NCI-H2227 treated with DMSO at 0.1 percent for 48 hours (cell line): ENCODE data around the gene CASKIN1.
A peak's percentile ranks its signal among the peaks of the same experiment; 100 is the strongest.

Experiments used
- DNase-seq: peaks from one replicate; lab custom pipeline; 2025; lab: John Stamatoyannopoulos, UW

CASKIN1 gene

DNA sequence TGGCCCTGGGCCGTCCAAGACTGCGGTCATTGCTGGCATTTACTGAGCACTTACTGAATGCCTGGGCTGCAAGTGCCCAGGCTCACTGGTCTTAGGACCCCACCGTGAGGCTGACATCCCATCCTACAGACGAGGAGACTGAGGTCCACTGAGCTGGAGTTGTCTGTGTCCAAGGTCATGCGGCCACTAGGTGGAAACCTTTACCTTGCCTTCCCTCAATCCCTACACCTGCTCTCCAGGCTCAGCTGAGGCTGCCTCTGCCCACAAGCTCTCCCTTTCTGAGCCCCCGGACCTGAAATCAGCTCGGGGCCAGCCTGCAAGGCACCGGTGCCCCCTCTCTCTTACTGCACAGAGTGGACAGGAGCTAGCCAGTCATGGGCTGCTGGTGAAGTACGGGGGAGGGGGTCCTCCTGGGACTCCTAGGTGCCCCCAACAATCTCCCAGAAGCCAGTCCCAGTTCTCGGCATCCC lies 1.5 kb downstream of the CASKIN1 start:
- DNase-seq = no peak

DNA sequence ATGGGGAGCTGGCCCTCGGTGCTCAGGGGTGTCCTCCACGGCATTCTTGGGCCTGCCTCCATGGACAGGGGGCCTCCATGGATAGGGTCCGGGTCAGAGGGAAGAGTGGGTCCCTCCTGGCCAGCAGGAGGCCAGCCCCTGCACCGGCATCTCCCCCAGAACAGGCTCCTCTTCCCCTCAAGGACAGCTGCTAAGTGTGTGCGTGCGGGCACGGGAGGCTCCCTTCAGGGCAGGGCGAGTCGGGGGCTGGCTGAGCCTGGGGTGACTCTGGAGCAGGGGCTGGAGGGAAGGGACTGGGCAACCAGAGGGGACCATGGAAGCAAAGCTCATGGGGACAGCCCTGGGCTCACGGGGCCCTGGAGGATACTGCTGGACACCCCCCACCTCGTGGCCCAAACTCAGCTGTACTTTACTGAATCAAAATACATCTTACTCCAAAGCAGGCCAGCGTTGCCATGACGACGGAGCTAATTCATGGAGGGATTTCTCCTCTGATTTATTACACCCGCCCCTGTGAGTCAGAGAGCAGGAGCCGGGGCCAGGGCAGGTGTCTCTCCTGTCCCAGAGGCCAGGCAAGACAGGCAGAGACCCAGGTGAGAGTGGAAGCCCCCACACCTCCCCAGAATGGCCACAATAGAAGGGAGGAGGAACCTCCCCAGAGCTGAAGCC lies 2.1 kb downstream of the CASKIN1 start:
- DNase-seq = peak; percentile 56

DNA sequence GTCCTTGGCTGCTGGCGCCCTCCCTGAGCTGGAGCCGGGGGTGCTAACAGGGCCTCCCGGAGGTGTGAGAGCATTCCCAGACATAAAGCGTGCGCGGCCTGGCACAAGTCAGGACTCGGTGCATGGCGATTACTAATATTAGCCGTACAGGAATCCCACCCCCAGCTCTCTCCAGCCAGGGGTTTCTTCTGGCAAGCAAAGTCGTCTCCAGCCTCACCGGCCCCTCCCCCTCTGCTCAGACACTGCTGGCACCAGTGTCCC lies 5.0 kb downstream of the CASKIN1 start:
- no peak for DNase-seq

DNA sequence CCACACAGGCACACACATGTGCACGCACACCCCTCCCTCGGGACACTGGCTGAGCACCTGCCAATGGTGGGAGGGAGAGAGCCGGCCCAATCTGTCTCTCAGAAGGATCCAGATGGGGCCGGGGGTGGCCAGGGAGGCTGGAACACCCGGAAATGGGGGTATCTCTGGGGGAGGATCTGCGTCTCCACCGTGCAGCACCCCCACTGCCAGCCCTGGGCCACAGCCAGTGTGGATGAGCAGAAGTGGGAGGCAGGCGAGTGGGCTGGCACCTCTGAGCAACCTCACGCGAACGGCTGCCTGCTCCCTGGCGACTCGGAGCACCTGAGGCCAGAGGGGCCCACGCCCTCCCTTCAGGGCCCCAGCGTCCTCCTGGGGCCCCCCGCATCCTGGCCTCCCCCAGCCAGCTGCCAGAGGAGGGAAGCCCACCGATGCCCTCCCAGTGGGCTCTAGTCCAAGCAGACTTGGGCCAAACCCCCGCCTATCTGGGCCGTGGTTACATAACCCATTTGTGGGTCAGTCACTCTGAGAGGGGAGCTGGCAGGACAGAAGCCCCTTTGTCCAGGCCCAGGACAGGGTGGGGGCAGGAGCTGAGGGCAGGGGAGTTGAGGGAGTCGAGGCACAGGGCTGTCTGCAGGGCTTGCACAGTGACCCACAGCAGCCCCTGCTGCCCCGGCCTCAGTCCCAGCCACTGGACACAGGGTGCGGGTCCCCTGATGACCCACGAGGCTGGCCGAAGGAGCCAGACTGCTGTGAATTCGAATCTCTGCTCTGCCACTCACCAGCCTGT lies 5.6 kb downstream of the CASKIN1 start:
- DNase-seq = no peak

DNA sequence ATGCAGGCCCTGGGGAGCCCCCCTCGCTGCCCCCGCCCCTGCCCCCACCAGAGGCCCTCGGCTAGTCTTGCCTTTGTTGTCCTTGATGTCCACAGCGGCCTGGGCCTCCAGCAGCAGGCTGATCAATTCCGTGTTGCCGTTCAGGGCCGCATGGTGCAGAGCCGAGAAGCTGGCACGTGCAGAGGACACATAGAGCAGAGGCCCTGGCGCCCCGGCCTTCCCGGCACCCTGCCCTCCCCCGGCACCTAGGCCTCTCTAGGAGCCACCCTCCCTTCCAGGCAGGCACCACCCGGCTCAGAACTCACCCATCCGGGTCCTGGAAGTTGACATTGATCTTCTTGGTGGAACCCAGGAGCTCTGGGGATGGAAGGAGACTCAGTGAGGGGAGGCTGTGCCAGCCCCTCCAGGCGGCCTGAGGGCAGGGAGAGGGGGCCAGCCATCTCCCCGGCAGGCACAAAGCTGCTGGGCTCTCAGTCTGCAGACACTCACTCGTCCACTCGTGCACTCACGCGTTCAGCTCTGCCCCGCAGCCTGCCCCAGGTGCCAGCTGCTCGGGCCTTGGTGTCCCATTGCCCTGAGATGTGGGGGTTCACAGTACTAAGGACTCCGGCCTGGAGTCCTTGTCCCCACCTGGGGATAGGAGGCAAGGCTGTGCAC lies 6.3 kb downstream of the CASKIN1 start:
- no peak for DNase-seq

DNA sequence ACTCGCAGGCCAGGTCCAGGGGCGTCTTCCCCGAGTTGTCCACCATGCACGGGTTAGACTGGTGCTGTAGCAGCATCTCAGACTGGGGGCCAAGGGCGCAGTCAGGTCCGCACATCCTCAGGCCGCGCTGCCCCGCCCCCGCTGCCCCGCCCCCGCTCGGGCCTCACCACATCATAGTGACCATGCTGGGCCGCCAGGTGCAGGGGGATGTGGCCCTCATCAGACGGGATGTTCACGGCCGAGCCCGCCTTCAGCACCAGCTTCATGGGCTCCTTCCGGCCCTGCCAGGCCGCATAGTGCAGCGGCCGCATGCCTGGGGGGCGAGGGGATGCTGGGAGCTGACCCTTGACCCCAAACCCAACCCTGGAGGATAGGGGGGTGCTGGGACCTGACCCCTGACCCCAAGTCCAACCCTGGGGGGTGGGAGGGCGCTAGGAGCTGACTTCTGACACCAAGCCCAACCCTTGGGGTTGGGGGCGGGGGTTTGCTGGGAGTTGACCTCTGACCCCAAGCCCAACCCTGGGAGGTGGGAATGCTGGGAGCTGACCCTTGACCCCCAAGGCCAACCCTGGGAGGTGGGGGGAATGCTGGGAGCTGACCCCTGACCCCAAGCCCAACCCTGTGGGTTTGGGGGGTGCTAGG lies 7.0 kb downstream of the CASKIN1 start:
- DNase-seq = no peak

DNA sequence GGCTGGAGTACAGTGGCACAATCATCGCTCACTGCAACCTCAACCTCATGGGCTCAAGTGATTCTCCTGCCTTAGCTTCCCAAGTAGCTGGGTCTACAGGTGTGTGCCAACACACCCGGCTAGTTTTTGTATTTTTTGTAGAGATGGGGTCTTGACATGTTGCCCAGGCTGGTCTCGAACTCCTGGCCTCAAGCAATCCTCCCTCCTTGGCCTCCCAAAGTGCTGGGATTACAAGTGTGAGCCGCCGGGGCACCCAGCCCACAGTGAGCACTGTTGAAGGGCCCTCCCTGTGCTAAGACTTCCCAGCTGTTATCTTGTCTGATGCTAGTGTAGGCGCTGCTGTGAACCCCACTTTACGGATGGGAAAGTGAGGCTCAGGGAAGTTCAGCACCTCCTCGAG lies 8.0 kb downstream of the CASKIN1 start:
- DNase-seq = no peak

DNA sequence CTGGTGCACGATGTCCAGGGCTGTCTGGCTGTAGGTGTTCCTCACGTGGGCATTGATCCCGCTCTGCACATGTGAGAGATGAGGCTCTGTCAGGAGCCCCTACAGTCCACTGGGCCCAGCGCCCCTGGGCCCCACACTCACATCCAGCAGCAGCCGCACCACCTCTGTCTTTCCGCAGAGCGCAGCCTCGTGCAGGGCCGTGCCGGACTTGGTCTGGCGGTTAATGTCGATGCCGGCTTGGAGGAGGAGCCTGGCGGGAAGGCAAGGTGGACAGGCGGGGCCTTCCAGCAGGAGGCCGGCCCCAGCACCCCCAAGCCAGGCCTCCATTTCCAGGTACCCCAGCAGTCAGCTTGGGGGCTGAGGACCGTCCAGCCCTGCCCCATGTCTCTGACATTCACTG lies 9.2 kb downstream of the CASKIN1 start:
- DNase-seq = no peak

DNA sequence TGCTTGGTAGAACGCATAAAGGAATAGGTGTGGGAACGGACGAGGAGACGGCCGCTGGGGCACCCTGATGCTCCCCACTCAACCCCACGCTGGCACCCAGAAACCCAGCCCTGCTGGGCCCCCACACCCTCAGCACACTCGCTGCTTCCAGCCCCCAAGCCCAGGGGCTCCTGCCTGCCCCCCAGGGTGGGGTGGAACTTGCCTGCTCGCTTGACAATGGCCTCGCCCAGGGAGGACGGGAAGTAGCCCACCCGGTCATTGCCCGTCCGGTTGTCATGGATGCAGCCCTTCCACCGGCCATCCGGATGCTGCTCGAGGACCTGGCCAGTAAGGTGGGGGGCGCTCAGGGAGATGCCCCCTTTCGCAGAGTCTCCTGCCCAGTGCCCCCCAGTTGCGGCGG lies 9.9 kb downstream of the CASKIN1 start:
- DNase-seq = no peak

DNA sequence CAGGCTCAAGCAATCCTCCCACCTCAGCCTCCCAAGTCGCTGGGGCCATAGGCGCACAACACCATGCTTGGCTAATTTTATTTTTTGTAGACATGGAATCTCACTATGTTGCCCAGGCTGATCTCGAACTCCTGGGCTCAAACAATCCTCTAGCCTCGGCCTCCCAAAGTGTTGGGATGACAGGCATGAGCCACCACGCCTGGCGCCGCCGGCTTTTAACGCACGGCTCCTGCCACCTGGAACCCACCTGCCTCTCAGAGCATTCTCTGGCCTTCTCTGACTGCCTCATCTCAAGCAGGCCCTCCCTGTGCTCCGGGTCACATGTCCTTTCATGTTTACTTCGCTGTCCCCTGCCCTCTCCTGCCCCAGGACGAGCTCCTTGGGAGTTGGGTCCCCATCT lies 10.3 kb downstream of the CASKIN1 start:
- DNase-seq = no peak

DNA sequence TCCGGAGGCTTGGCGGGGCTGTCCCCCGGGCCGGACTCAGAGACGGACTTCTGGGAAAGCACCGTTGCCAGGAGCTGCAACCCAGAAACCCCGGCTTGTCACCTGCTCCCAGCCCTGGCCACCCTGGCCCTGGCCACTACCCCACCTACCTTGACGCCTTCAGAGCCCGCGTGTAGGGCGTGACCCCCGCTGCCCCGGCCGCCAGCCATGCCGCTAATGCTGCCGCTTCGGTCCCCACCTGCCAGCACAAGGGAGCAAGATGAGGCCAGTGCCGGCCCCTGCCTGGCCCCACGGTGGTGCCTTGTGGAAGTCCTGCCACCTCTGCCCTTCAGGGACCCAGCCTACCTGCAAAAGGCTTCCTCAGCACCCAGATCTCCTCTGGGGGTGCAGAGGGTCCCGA lies 11.4 kb downstream of the CASKIN1 start:
- DNase-seq = no peak

DNA sequence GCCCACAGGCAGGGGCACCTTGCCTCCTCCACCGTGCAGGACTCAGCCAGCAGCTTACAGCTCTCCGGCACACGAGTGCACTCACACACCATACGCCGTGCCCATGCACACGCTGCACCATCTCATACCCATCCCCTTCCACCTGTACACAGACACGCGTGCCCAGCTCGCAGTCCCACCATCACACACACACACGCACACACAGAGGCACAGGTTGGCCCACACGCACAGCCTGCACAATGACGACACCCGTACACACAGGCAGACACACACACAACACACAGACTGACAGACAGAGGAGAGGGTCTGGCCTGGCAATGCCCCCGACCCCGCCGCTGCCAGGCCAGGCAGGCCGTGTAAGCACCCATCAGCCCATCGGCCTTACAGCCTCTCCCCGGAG lies 12.1 kb downstream of the CASKIN1 start:
- DNase-seq = no peak

DNA sequence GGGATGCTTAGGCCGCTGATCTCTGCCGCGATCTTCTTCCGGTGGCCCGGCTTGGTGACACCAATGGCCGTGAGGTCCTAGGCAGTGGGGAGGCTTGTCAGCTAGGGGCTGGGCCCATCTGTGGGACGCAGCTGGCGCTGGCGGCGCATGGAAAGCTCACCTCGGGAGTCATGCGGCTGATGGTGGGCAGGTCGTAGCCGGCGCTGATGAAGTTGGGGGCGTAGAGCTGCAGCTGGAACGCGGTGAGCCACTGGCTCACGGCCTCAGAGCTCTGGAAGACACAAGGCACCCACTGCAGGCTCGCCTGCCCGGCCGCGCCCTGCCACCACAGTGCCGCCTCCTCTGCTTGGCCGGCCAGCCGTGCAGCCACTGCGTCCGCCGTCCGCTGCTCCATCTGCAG lies 12.7 kb downstream of the CASKIN1 start:
- no peak for DNase-seq

DNA sequence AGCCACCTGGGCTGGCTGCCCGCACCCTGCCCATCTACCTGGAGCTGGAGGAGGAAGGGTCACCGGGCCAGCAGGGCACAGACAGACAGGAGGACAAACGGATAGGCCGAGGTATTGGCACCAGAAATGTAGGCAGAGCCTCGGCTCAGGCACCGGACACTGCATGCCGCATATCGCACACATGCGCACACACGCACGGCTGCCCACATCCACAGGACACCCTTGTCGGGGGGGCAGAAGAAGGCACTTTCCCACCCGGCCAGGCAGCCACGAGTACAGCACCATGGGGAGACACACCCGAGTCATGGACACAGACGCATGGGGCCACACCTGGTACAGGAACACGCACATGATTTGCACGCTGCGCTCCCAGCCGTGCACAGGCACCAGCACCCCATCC lies 14.5 kb downstream of the CASKIN1 start:
- DNase-seq = no peak

DNA sequence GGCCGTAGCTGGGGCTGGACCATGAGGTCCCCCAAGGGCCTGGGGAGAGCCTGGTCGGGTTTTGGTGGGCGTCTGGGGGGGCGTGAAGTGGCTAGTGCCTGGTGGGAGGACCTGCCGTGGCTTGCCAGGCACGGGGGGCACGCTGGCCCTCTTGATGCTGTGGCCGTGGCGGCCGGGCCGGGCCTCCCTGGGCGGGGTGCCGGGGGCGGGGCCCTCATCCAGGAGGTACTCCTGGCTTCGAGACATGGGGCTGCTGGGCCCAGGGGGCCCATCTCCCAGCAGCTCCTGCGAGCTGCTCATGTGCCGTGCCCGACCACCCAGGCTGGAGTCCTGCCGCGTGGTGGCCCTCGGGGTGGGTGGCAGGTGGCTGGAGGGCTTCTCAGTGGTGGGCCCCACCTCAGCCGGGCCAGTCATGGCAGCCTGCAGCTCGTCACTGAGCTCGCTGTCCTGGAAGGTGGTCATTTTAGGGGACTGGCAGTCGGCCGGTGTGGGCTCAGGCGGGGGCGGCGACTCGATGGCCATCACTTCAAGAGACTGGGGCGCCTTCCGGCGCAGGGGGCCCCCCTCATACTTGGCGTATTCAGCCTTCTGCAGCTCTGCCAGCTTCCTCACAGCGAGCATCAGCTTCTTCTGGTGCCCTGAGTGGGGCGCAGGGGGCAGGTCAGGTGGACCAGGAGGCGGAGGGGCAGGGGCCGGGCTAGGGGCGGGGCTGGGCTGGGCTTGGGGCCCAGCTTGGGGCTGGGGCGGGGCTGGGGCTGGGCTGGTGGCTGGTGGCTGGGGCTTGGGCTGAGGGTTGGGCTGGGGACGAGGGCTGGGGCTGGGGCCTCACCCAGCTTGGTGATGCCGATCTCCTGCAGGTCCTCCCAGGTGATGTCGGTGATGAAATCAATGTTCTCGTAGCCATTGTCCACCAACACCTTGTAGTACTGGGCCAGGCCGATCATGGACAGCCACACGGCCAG lies 15.2 kb downstream of the CASKIN1 start:
- no peak for DNase-seq

DNA sequence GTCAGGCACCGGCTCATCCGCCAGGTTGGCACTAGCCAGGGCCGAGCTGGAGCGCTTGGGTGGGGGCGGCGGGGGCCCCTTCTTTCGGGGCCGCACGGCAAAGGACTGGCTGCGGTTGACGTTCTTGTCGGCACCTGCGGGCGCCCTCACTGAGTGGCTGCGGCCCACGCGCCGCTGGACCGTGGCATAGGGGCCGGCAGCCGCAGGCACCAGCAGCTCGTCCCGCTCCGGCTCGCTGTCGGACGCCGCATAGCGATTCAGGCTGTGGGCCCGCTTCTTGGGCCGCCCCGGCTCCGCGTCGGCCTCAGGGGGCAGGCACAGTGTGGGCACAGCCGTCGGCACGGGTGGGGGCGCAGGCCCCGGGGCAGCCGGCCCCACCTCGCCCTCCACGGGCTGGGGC lies 15.9 kb downstream of the CASKIN1 start:
- DNase-seq = no peak

DNA sequence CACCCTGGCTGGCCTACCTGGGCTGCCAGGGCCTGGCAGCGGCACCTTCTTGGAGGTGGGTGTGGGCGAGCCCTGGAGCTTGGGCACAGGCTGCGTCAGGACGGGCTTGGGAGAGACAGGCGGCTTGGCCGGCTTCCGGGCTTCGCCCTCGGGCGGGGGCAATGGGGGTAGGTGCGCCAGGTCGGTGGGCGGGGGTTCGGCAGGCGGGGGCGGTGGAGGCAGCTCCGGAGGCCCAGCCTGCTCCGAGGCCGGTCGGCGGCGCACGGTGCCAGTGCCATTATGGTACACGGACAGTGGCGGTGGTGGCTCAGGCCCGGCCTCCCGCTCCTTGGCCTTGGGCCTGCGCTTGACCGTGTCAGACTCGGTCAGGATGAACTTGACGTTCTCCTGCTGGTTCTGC lies 16.8 kb downstream of the CASKIN1 start:
- DNase-seq = no peak

DNA sequence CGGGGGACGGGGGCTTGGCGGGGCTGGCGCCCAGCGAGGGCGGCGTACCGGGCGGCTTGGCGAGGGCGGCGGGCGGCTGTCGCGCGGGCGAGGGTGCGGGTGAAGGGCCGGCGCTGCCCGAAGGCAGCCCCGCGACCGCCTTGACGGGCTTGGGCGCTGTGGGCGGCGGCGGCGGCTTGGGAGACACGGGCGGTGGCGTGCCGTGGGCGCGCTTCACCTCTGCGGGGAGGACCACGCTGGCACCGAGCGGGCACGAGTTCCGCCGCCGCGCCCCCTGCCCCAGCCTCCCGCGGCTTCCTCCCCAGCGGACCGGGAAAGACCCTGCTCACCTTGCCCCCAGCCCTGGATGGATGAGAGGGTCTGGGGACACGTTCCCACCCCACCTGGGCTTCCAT lies 17.3 kb downstream of the CASKIN1 start:
- no peak for DNase-seq

DNA sequence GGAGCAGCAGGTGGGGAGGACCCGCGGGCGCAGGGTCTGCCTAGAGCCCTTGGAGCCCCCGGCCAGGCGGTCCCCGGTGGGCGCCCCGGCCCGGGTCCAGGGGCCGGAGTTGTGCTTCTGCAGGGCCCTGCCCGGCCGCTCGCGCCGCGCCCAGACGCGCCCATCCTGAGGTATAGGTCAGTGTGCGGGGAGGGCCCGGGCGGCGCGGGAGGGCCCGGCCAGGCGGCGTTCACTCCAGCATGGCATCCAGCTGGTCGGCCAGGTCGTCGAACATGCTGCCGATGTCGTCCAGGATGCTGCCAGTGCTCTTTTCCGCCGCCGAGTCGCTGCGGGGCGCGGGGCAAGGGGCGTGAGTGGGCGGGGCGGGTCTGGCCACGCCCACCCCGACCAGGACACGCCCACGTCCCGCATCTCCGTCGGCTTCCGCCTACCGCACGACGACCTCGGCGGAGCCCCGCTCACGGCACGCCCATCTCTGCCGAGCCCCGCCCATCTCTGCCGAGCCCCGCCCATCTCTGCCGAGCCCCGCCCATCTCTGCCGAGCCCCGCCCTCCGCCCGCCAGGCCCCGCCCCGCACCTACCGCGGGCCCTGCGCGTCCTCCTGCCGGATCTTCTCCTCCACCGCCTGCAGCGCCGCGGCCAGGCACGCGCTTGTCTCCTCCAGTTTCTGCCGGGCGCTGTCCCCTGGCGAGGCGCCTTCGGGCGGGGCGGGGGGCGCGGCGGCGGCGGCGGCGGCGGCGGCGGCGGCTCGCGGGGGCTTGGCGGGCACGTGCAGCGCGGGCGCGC lies 17.9 kb downstream of the CASKIN1 start:
- DNase-seq = no peak

DNA sequence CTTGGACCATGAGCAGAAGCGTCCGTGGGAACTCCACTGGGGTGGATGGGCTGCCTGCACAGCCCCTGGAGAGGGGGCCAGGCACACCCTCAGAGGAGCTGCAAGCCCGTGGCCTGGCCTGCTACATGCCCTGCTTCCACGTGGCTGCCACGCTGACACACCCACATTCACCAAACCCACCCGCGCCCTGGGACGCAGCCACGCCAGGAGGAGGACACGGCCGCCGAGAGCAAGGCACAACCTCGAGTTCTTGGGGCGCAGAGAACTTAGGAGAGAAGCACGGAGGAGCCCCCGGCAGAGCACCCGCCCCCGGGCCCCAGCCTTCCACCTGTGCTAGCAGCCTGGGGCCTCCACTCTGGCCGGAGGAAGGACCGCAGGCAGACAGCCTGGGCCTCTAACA lies 18.8 kb downstream of the CASKIN1 start:
- DNase-seq = no peak

DNA sequence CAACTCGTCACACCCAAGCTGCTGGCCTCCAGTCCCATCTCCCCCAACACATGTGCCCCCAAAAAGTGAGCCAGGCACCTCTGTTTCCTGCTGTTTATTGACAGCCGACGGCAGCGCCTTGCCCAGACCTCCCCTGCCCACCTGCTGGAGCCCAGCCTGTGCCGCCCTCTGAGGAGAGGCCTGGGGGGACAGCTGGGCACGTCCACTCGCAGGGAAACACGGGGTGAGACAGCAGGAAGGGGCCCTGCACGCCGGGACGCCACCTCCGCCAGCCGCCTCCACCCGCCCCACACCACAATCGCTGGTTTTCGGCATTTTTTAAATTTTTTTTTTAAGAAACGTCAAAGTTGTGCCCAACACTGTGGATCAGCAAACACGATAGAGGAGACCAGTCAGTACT lies 19.3 kb downstream of the CASKIN1 start:
- DNase-seq = no peak
